Airway epithelial cell (primary cell): ENCODE results near the gene RAB17. TPM values are rescaled to one million over a fixed set of nuclear protein-coding genes. Genes with fewer than 3 reads are reported as not detected.

Experiments
- total RNA-seq: library from RNA; depleted of rRNA; stranded (reverse); fragments of >200 nt; gene quantifications from 2 replicates; pipeline ENCODE4 v1.2.3, GENCODE V29; 2015

The RAB17 gene
- total RNA-seq = 0.85 and 4.7 TPM in 2 replicates

GRCh38 chr2:237590272-237591140 is at the start of gene RAB17:
RAB17 (minus strand) TSS chr2:237590734; CDS start chr2:237586154, 4,580 bp downstream.

GRCh38 chr2:237627441-237628246 is 37.1 kb upstream of the RAB17 start, which contains the start of gene LRRFIP1:
LRRFIP1 (plus strand) TSS chr2:237627587; CDS start chr2:237627645, 58 bp downstream.

DNA sequence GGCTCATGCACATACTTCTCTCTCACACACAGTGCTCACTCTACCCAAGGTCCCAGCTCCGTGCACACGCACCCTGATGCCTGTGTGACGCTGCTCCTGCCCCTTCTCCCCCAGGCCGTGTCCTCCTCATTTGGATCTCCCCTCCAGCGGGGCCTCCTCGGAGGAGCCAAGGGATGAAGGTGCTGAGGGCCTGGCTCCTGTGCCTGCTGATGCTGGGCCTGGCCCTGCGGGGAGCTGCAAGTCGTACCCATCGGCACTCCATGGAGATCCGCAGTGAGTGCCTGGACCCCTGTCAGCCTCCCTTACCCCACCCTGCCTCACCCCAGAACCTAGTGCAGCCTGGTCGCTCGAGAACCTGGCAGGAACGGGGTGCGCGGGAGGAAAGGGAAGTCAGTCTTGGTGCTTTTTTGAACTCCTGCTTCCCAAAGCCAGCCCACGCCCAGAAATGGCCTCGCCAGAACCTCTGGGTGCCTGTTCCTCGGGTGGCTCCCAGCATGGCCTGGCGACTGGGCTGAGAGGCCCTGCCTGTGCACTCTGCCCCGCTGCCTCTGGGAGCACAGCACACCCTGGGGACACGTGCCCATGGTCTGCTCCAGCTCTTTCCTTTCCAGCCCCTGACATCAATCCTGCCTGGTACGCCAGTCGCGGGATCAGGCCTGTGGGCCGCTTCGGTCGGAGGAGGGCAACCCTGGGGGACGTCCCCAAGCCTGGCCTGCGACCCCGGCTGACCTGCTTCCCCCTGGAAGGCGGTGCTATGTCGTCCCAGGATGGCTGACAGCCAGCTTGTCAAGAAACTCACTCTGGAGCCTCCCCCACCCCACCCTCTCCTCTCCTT is 23.9 kb downstream of the RAB17 start, which contains the start of gene PRLH:
Gene PRLH, plus strand, starts transcription at position 174 of the 835 bp plus-strand sequence. Its CDS starts 0 bp downstream, at position 174.

Other genes starting within 250 kb of the RAB17 start
- gene COL6A3, start 176.6 kb downstream of the RAB17 start, total RNA-seq = 39.3 and 55.6 TPM in 2 replicates
- 3.8 and 7.8 TPM in 2 replicates for gene MLPH, start 103.5 kb downstream of the RAB17 start, total RNA-seq
- gene PRLH, start 24.2 kb downstream of the RAB17 start, total RNA-seq = not detected in 2 replicates
- gene LRRFIP1, start 36.9 kb upstream of the RAB17 start, total RNA-seq = 36.8 and 50.8 TPM in 2 replicates
- 0.09 and 0.28 TPM in 2 replicates for gene RBM44, start 208.0 kb upstream of the RAB17 start, total RNA-seq